Measurements from ENCODE around the gene C3orf22.
"Not testable (repeated sequence)": the region's sequence is repeated elsewhere in the genome, so short reads cannot be mapped to it uniquely, and the experiment has no call there.

The C3orf22 gene

GRCh38 chr3:126536126-126536525 lies 22.6 kb downstream of the C3orf22 start:
- Histone ChIP-seq H3K9ac (ENCODE audit: low read depth in 1 of 2, low read length in 2 of 2) (no peak overlapping the region), H3K27ac (ENCODE audit: low read depth, low read length) (no peak overlapping the region), H3K27me3 (ENCODE audit: control insufficient read depth in 1 of 2, insufficient read depth in 2 of 2, low read length in 2 of 2) (peaks cover 0 to 3% of the 10 kb centered on the region in 2 donors), H3K36me3 (ENCODE audit: control insufficient read depth in 1 of 2, insufficient read depth in 2 of 2, low read length in 2 of 2) (no peaks in the 10 kb centered on the region), H3K4me1 (ENCODE audit: control insufficient read depth in 1 of 2, insufficient read depth in 2 of 2, low read length in 2 of 2) (no peaks in the 10 kb centered on the region), H3K9me3 (ENCODE audit: control insufficient read depth in 1 of 2, low read length in 2 of 2) (no peaks in the 10 kb centered on the region), H3K4me3 (ENCODE audit: low read depth in 1 of 2, low read length in 2 of 2) (no peak overlapping the region)

DNA sequence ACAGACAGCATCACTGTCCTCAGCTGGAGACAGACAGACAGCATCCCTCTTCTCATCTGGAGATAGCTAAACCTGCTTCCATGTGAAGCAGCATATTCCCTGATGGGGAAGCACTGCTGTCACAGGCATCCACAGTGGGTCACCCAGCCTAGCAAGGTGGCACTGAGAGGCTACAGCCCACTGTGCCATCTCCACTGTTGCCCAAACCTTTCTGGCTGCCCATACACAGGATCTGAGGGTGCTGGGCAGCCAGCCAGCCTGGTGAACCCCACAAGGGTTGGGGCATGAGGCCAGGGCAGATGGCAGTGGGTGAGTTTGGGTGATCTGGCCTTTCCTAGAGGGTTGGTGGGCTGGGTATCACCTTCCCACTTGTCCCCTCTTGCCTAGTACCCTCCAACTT lies 23.1 kb downstream of the C3orf22 start:
- H3K27me3 ChIP-seq (ENCODE audit: control insufficient read depth in 1 of 2, insufficient read depth in 2 of 2, low read length in 2 of 2), result peaks cover 0 to 3% of the 10 kb centered on the region in 2 donors
- H3K27ac ChIP-seq (ENCODE audit: low read depth, low read length), result no peak overlapping the region
- H3K4me1 ChIP-seq (ENCODE audit: control insufficient read depth in 1 of 2, insufficient read depth in 2 of 2, low read length in 2 of 2), result no peaks in the 10 kb centered on the region
- H3K9ac ChIP-seq (ENCODE audit: low read depth in 1 of 2, low read length in 2 of 2), result no peak overlapping the region
- no peaks in the 10 kb centered on the region for H3K9me3 ChIP-seq (ENCODE audit: control insufficient read depth in 1 of 2, low read length in 2 of 2)
- no peaks in the 10 kb centered on the region for H3K36me3 ChIP-seq (ENCODE audit: control insufficient read depth in 1 of 2, insufficient read depth in 2 of 2, low read length in 2 of 2)
- H3K4me3 ChIP-seq (ENCODE audit: low read depth in 1 of 2, low read length in 2 of 2), result no peak overlapping the region

- not testable (repeated sequence) for H3K27ac ChIP-seq (ENCODE audit: low read depth, low read length); H3K4me3 ChIP-seq (ENCODE audit: low read depth in 1 of 2, low read length in 2 of 2); H3K9ac ChIP-seq (ENCODE audit: low read depth in 1 of 2, low read length in 2 of 2); H3K9me3 ChIP-seq (ENCODE audit: control insufficient read depth in 1 of 2, low read length in 2 of 2); H3K27me3 ChIP-seq (ENCODE audit: control insufficient read depth in 1 of 2, insufficient read depth in 2 of 2, low read length in 2 of 2); H3K36me3 ChIP-seq (ENCODE audit: control insufficient read depth in 1 of 2, insufficient read depth in 2 of 2, low read length in 2 of 2); H3K4me1 ChIP-seq (ENCODE audit: control insufficient read depth in 1 of 2, insufficient read depth in 2 of 2, low read length in 2 of 2)
These were observed 24.0 kb downstream of the C3orf22 start for GRCh38 chr3:126534716-126535115.

- peaks cover 0 to 3% of the 10 kb centered on the region in 2 donors for H3K27me3 ChIP-seq (ENCODE audit: control insufficient read depth in 1 of 2, insufficient read depth in 2 of 2, low read length in 2 of 2)
- H3K4me1 ChIP-seq (ENCODE audit: control insufficient read depth in 1 of 2, insufficient read depth in 2 of 2, low read length in 2 of 2), result peaks cover 0 to 8% of the 10 kb centered on the region in 2 donors
- no peaks in the 10 kb centered on the region for H3K9me3 ChIP-seq (ENCODE audit: control insufficient read depth in 1 of 2, low read length in 2 of 2)
These were observed 25.2 kb downstream of the C3orf22 start for GRCh38 chr3:126533506-126533905.

DNA sequence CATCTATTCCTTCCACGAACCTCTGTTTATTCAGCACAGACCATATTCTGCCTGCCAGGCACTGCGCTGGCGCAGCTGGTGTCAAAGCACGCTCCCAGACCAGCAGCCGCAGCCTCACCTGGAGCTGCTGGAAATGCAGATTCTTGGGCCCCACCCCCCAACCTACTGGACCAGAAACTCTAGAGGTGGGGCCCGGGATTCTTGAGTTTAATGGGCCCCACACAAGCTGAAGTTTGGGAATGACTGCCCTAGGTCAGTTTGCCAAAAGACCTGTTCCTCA lies 27.7 kb downstream of the C3orf22 start:
- H3K27ac ChIP-seq (ENCODE audit: low read depth, low read length), result no peak overlapping the region

More at GRCh38 chr3:126533506-126533905, 25.2 kb downstream of the C3orf22 start:
- H3K27ac ChIP-seq (ENCODE audit: low read depth, low read length), result no peak overlapping the region
- no peak overlapping the region for H3K9ac ChIP-seq (ENCODE audit: low read depth in 1 of 2, low read length in 2 of 2)
- H3K4me3 ChIP-seq (ENCODE audit: low read depth in 1 of 2, low read length in 2 of 2), result no peak overlapping the region
- no peaks in the 10 kb centered on the region for H3K36me3 ChIP-seq (ENCODE audit: control insufficient read depth in 1 of 2, insufficient read depth in 2 of 2, low read length in 2 of 2)

DNA sequence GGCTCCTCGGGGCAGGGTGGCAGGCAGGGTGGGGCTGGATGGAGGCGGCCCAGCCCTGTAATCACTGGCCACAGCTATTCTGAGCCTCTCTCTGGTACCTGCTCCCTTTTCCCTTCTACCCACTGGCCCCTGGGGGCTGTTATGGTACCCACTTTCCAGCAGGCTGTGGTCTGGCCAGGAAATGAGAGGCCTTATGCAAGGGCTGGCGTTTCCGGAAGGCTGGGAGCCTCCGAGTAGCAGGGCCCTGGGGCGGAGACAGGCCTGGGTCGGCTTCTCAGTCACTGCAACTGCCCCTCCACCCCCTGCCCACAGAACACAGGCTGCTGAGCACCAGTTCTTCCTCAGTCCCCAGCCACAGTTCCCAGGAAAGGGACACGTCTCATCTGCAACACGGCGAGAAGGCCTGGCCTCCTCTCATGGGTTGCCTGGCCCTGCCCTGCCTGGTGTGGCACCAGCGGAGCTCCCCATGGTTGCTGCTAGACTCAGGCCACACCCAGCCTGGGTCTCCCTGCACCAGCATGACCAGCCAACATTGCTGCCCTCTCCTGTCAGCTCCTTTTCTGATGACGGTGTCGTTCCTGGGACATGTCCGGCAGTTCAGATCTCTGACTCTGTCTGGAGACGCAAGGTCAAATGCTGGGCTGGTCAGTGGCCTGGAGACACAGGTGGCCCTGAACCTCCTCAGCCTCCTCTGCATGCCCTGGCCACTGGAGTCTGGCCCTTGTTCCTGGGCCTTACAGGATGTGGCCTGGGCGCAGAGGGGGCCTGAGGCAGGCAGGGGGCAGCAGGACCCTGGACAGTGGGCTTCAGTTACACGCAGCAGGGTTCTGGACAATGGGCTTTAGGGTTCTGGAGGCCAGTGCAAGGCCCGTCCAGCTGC lies 28.3 kb downstream of the C3orf22 start:
- no peak overlapping the region for H3K9ac ChIP-seq (ENCODE audit: low read depth in 1 of 2, low read length in 2 of 2)
- H3K36me3 ChIP-seq (ENCODE audit: control insufficient read depth in 1 of 2, insufficient read depth in 2 of 2, low read length in 2 of 2), result no peaks in the 10 kb centered on the region
- H3K27me3 ChIP-seq (ENCODE audit: control insufficient read depth in 1 of 2, insufficient read depth in 2 of 2, low read length in 2 of 2), result no peaks in the 10 kb centered on the region
- H3K4me3 ChIP-seq (ENCODE audit: low read depth in 1 of 2, low read length in 2 of 2), result no peak overlapping the region
- H3K9me3 ChIP-seq (ENCODE audit: control insufficient read depth in 1 of 2, low read length in 2 of 2), result no peaks in the 10 kb centered on the region
- H3K4me1 ChIP-seq (ENCODE audit: control insufficient read depth in 1 of 2, insufficient read depth in 2 of 2, low read length in 2 of 2), result peaks cover 0 to 11% of the 10 kb centered on the region in 2 donors
- H3K27ac ChIP-seq (ENCODE audit: low read depth, low read length), result peak overlapping the region; percentile 17

More for the DNA sequence above, 27.7 kb downstream of the C3orf22 start:
- Histone ChIP-seq H3K4me3 (ENCODE audit: low read depth in 1 of 2, low read length in 2 of 2) (no peak overlapping the region), H3K9me3 (ENCODE audit: control insufficient read depth in 1 of 2, low read length in 2 of 2) (no peaks in the 10 kb centered on the region), H3K4me1 (ENCODE audit: control insufficient read depth in 1 of 2, insufficient read depth in 2 of 2, low read length in 2 of 2) (peaks cover 0 to 11% of the 10 kb centered on the region in 2 donors), H3K36me3 (ENCODE audit: control insufficient read depth in 1 of 2, insufficient read depth in 2 of 2, low read length in 2 of 2) (no peaks in the 10 kb centered on the region), H3K9ac (ENCODE audit: low read depth in 1 of 2, low read length in 2 of 2) (no peak overlapping the region), H3K27me3 (ENCODE audit: control insufficient read depth in 1 of 2, insufficient read depth in 2 of 2, low read length in 2 of 2) (peaks cover 0 to 3% of the 10 kb centered on the region in 2 donors)

DNA sequence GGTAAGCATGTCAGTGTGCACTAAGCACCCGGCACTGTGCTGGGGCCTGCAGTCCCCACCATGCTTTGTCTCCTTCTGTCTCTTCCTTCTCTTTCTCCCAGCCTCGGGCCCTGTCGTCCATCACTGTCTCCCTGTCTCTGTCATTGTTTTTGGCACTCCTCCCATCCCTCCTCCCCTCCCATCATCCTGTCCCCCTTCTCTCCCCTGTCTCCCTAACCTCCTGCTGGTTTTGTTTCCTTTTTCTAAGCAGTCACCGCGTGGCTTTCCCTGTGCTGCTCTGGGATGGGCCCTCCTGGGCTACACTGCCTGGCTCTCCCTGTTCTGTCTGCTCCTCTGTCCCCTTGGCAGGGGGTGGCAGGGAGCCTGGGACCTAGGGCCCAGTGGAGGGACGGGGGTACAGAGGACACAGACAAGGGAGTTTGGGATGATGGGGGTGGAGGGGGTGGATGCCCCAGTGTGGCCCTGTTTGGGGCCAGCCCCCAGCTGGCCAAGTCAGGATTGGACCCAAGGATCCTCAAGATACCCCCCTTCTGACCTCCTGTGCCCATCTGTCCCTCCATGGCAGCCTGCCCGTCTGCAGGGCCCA lies 29.1 kb downstream of the C3orf22 start:
- no peaks in the 10 kb centered on the region for H3K36me3 ChIP-seq (ENCODE audit: control insufficient read depth in 1 of 2, insufficient read depth in 2 of 2, low read length in 2 of 2)
- H3K4me3 ChIP-seq (ENCODE audit: low read depth in 1 of 2, low read length in 2 of 2), result no peak overlapping the region
- H3K9ac ChIP-seq (ENCODE audit: low read depth in 1 of 2, low read length in 2 of 2), result no peak overlapping the region
- no peaks in the 10 kb centered on the region for H3K9me3 ChIP-seq (ENCODE audit: control insufficient read depth in 1 of 2, low read length in 2 of 2)
- H3K27me3 ChIP-seq (ENCODE audit: control insufficient read depth in 1 of 2, insufficient read depth in 2 of 2, low read length in 2 of 2), result no peaks in the 10 kb centered on the region
- H3K27ac ChIP-seq (ENCODE audit: low read depth, low read length), result no peak overlapping the region
- peaks cover 3 to 13% of the 10 kb centered on the region in 2 donors for H3K4me1 ChIP-seq (ENCODE audit: control insufficient read depth in 1 of 2, insufficient read depth in 2 of 2, low read length in 2 of 2)

DNA sequence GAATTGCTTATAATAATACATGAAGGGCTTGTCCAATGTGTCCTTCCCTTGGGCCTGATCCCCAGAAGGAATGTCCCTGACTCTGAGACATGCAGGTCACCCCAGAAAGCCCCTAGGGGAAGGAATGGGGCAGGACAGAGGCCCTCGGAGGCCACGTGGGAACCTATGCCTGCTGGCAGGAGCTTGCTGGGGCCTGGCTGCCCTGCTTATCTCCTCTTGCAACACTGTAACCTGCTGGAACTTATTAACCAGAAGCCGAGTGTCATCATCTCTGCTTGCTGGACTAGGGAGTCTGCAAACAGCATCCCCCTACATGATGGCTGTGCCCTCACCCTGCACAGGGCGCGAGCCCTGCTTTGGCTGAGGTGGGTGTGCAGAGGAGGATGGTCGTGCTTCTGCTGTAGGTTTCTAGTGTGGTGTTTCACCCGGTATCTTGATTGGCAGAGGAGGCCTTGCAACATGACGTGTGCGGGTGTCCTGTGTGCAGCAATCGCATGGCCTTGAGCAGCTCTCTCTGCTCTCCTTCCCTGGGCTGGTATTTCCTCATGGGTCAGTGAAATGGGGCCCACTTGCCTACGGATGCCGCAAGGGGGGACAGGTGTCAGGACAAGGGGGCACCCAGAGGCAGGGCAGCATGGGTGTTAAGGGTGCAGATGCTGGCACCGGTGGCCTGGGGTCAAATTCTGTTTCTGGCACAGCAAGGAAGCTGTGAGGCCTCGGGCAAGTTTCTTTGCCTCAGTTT lies 29.8 kb downstream of the C3orf22 start:
- Histone ChIP-seq H3K36me3 (ENCODE audit: control insufficient read depth in 1 of 2, insufficient read depth in 2 of 2, low read length in 2 of 2) (no peaks in the 10 kb centered on the region), H3K9me3 (ENCODE audit: control insufficient read depth in 1 of 2, low read length in 2 of 2) (no peaks in the 10 kb centered on the region), H3K27me3 (ENCODE audit: control insufficient read depth in 1 of 2, insufficient read depth in 2 of 2, low read length in 2 of 2) (peaks cover 0 to under 1% of the 10 kb centered on the region in 2 donors), H3K27ac (ENCODE audit: low read depth, low read length) (no peak overlapping the region), H3K4me1 (ENCODE audit: control insufficient read depth in 1 of 2, insufficient read depth in 2 of 2, low read length in 2 of 2) (peaks cover 6 to 14% of the 10 kb centered on the region in 2 donors), H3K4me3 (ENCODE audit: low read depth in 1 of 2, low read length in 2 of 2) (no peak overlapping the region), H3K9ac (ENCODE audit: low read depth in 1 of 2, low read length in 2 of 2) (no peak overlapping the region)

- Histone ChIP-seq H3K27ac (ENCODE audit: low read depth, low read length) (no peak overlapping the region), H3K4me3 (ENCODE audit: low read depth in 1 of 2, low read length in 2 of 2) (no peak overlapping the region), H3K4me1 (ENCODE audit: control insufficient read depth in 1 of 2, insufficient read depth in 2 of 2, low read length in 2 of 2) (peaks cover 11 to 20% of the 10 kb centered on the region in 2 donors), H3K36me3 (ENCODE audit: control insufficient read depth in 1 of 2, insufficient read depth in 2 of 2, low read length in 2 of 2) (no peaks in the 10 kb centered on the region), H3K9ac (ENCODE audit: low read depth in 1 of 2, low read length in 2 of 2) (no peak overlapping the region), H3K27me3 (ENCODE audit: control insufficient read depth in 1 of 2, insufficient read depth in 2 of 2, low read length in 2 of 2) (peaks cover 0 to 6% of the 10 kb centered on the region in 2 donors), H3K9me3 (ENCODE audit: control insufficient read depth in 1 of 2, low read length in 2 of 2) (no peaks in the 10 kb centered on the region)
These were observed 30.3 kb downstream of the C3orf22 start for GRCh38 chr3:126528419-126528799.
